A549 treated with CpdA at 1 μM for 4 hours (cell line): ENCODE measurements around the gene PGAM5. TPM values are rescaled to one million over a fixed set of nuclear protein-coding genes. Genes with fewer than 3 reads are reported as not detected.

Experiments
- total RNA-seq: library from RNA; stranded (reverse); fragments of 200-300 nt; extraction: Qiagen RNA extraction; gene quantifications from 5 replicates; pipeline ENCODE4 v1.2.3, GENCODE V29; 2022; ENCODE audit warnings: low read depth

PGAM5 gene
- total RNA-seq: 39.9 to 61.3 TPM (median 58.6 TPM) in 5 replicates

DNA sequence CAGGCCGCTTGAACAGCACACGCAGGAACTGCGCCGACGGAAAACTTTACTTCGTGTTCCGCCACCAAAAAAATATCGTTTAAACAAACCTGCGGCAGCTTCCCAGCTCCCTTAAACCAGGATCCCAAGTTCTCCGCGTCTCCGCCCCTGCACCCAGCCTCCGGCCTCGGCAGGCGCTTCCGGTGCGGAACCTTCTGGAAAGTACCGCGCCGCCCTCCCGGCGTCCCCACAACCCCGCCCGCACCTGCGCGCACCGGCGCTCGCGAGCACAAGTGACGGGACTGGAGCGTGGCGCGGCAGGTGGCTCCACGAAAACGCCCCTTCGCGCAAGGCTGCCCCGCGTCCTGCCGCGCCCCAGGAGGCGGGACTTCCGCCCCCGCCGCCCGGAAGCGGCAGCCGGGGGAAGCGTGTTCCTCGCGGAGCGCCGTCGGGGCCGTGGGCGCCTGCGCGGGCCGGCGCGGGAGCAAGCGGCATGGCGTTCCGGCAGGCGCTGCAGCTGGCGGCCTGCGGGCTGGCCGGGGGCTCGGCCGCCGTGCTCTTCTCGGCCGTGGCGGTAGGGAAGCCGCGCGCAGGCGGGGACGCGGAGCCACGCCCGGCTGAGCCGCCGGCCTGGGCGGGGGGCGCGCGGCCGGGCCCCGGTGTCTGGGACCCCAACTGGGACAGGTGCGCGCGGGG lies at the start of gene PGAM5:
PGAM5 (plus strand) TSS at position 438 of the 675 bp plus-strand sequence; CDS start at position 473, 35 bp downstream.

DNA sequence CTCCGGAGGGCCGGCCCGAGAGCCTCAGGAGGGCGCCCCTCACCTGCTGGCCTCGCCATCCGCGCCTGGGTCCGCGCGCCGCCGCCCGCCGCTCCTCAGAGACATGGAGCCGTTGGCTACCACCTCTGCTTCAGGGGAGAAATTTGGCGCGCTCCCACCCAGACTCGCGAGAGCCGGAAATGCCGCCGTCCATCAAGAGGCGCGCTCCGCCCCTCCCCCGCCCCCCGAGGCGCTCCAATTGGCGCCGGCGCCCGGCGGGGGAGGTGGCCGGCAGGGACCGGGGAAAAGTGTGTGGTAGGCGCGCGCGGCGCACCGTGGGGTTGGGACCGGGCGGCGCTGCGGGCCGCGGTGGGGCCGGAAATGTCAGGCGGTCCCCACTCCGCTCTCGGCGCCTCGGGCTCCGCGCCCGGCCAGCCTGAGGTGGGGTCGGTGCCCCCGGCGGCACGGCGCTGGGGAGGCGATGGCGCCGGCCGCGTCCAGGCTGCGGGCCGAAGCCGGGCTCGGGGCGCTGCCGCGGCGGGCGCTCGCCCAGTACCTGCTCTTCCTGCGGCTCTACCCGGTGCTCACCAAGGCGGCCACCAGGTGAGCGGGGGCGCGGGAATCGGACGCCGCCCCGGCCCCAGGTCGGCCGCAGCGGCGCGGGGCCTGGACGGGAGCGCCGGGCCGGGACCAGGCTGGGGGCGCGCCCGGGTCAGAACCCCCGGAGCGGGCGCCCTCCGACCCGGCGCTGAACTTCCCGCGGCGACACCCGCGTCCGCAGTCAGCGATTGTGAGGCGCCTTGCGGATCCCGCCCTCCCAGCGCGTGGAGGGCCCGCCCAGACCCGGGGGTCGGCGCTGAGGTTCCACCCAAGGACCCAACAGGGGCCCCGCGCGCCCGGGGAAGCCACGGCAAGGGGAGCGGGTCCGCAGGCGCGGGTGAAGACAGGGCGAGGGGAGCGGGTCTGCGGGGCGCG lies 23.2 kb upstream of the PGAM5 start, which contains the start of the genes POLE and PXMP2:
POLE (minus strand) TSS at position 132 of the 954 bp plus-strand sequence; CDS start at position 105, 27 bp downstream.
PXMP2 (plus strand) TSS at position 377 of the 954 bp plus-strand sequence; CDS start at position 461, 84 bp downstream.

DNA sequence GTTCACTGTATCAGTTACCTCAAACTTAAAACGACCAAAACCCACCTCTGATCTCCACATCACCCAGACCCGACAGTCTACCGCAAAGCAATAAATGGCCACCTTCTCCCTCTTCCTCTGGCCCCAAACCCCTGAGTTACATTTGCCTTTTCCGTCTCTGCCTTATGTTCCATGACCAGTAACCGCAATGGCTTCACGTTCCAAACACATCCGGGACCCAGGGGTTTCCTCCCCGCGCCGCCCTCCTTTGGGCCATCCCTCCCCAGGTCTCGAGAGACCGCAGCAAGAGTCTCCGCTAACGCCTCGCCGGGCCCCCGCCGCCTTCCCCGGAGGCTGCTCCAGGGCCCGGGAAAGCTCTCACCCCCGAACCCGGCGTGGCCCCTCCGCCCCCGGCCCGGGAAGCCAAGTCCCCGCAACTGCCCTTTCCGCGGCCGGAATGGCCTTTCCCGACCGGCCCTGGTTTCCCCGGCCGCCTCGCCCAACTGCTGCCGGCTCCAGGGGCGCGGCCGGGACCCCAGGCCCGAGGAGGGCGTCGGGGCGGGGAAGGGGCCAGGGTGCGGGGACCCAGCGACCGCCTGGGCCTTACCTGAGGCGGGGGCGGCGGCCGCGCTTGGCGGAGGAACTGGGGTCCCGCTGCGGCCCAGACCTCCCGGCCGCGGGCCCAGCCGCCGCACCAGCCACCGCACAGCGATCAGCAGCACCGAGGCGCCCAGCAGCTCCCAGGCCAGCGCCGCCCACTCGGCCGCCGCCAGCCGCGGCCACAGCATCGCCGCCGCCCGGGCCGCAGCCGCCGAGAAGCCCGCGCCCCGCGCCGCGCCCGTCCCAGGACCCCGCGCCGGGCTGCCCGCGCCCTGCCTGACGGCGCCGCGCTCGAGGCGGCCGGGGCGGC lies 50.6 kb downstream of the PGAM5 start, which contains the start of gene ANKLE2:
ANKLE2 (minus strand) TSS at position 801 of the 889 bp plus-strand sequence; CDS start at position 767, 34 bp downstream.

Other genes with a start within 250 kb of the PGAM5 start
- 60.7 to 85.8 TPM (median 75.6 TPM) in 5 replicates for gene FBRSL1, start 220.7 kb upstream of the PGAM5 start, total RNA-seq
- not detected in 5 replicates for gene LRCOL1, start 100.3 kb upstream of the PGAM5 start, total RNA-seq
- not detected in 5 replicates for gene P2RX2, start 92.1 kb upstream of the PGAM5 start, total RNA-seq
- 43.7 to 57.1 TPM (median 45.2 TPM) in 5 replicates for gene POLE, start 23.5 kb upstream of the PGAM5 start, total RNA-seq
- 21.3 to 29.5 TPM (median 29.0 TPM) in 5 replicates for gene PXMP2, start 23.3 kb upstream of the PGAM5 start, total RNA-seq
- gene ANKLE2, start 51.0 kb downstream of the PGAM5 start, total RNA-seq: 73.9 to 85.8 TPM (median 78.1 TPM) in 5 replicates
- gene GOLGA3, start 118.0 kb downstream of the PGAM5 start, total RNA-seq: 19.2 to 23.5 TPM (median 22.0 TPM) in 5 replicates
- 18.1 to 21.9 TPM (median 19.8 TPM) in 5 replicates for gene CHFR, start 176.8 kb downstream of the PGAM5 start, total RNA-seq
- 3.1 to 5.6 TPM (median 3.4 TPM) in 5 replicates for gene ZNF605, start 245.5 kb downstream of the PGAM5 start, total RNA-seq